ENCODE measurements around the gene TNNT1.
"Not testable (repeated sequence)": the region's sequence is repeated elsewhere in the genome, so short reads cannot be mapped to it uniquely, and the experiment has no call there.

Gene TNNT1

GRCh38 chr19:55149078-55150003, at the start of gene TNNT1:
TSS of gene TNNT1 (minus strand) at chr19:55149206. CDS start at chr19:55147157, 2,049 bp downstream.
- DNase-seq: no peak

GRCh38 chr19:55198651-55199050, 49.6 kb upstream of the TNNT1 start:
- no peak for DNase-seq

GRCh38 chr19:55197528-55197927, 48.5 kb upstream of the TNNT1 start:
- no peak for DNase-seq

GRCh38 chr19:55196803-55197202, 47.8 kb upstream of the TNNT1 start:
- no peak for DNase-seq

- DNase-seq: no peak
Observed at GRCh38 chr19:55193481-55193880, 44.5 kb upstream of the TNNT1 start.

GRCh38 chr19:55189403-55189835, 40.4 kb upstream of the TNNT1 start:
- no peak for DNase-seq

GRCh38 chr19:55188625-55189024, 39.6 kb upstream of the TNNT1 start:
- DNase-seq: no peak

- DNase-seq: no peak
Observed at GRCh38 chr19:55186080-55186479, 37.1 kb upstream of the TNNT1 start.

GRCh38 chr19:55181740-55182139, 32.7 kb upstream of the TNNT1 start:
- no peak for DNase-seq

- DNase-seq: peak; percentile 72
Observed at GRCh38 chr19:55179606-55180484, 30.8 kb upstream of the TNNT1 start, which contains the start of gene SYT5. TSS of gene SYT5 (minus strand) at chr19:55180289. CDS start at chr19:55179041, 1,248 bp downstream.

GRCh38 chr19:55178781-55179599, 30.0 kb upstream of the TNNT1 start:
- peak; percentile 91 for DNase-seq

- no peak for DNase-seq
Observed at GRCh38 chr19:55176076-55176475, 27.1 kb upstream of the TNNT1 start.

- DNase-seq: no peak
Observed at GRCh38 chr19:55175117-55175867, 26.3 kb upstream of the TNNT1 start.

GRCh38 chr19:55174425-55175116, 25.6 kb upstream of the TNNT1 start:
- no peak for DNase-seq

- peak; percentile 21 for DNase-seq
Observed at GRCh38 chr19:55173714-55174409, 24.9 kb upstream of the TNNT1 start.

GRCh38 chr19:55173186-55173713, 24.2 kb upstream of the TNNT1 start:
- no peak for DNase-seq

GRCh38 chr19:55172741-55173140, 23.7 kb upstream of the TNNT1 start:
- no peak for DNase-seq

GRCh38 chr19:55172318-55172717, 23.3 kb upstream of the TNNT1 start:
- DNase-seq: not testable (repeated sequence)

- DNase-seq: no peak
Observed at GRCh38 chr19:55171440-55171839, 22.4 kb upstream of the TNNT1 start.

GRCh38 chr19:55169136-55169535, 20.1 kb upstream of the TNNT1 start:
- no peak for DNase-seq

Measured in activated naive CD4-positive, alpha-beta T cell treated with Interleukin-2 at 50 U/mL for 16 hours (primary cell).